Endothelial cell of umbilical vein (primary cell): ENCODE measurements around the gene RFPL4AL1.

Experiments
- EZH2 ChIP-seq: IDR thresholded peaks from 2 replicates; pipeline ENCODE4 v1.6.1; 2012; ENCODE audit warnings: borderline replicate concordance, low read depth, mild to moderate bottlenecking, moderate library complexity, low read length, inconsistent platforms; ENCODE audit not compliant: severe bottlenecking
- GATA2 ChIP-seq: IDR thresholded peaks from 2 replicates; pipeline ENCODE4 v1.7.0; 2011; ENCODE audit warnings: low read depth, mild to moderate bottlenecking, moderate library complexity, mixed read lengths, low read length; ENCODE audit not compliant: insufficient read length, insufficient read depth
- JUN ChIP-seq: IDR thresholded peaks from 2 replicates; pipeline ENCODE4 v1.6.1; 2011; ENCODE audit warnings: borderline replicate concordance, low read depth; ENCODE audit not compliant: insufficient read length, insufficient read depth
- POLR2A ChIP-seq: IDR thresholded peaks from 2 replicates; pipeline ENCODE4 v1.6.1; 2012; ENCODE audit warnings: low read depth, mild to moderate bottlenecking, control low read depth, low read length
- POLR2AphosphoS5 ChIP-seq: IDR thresholded peaks from 2 replicates; pipeline ENCODE4 v1.6.1; 2012; ENCODE audit warnings: low read depth, mild to moderate bottlenecking, control low read depth, low read length, moderate library complexity; ENCODE audit not compliant: insufficient read depth
- TF ChIP-seq, protein P1 (sequence below): IDR thresholded peaks from 2 replicates; pipeline ENCODE4 v1.6.1; 2011; ENCODE audit not compliant: insufficient read depth, insufficient read length
- TF ChIP-seq, protein P2 (sequence below), 2 donors: IDR thresholded peaks; 1 replicate in 1 of 2; 2 replicates in 1 of 2; pipeline ENCODE4 v1.5.1; 2011; ENCODE audit warnings: low read length in 2 of 2, mild to moderate bottlenecking in 2 of 2, moderate library complexity in 2 of 2, control low read depth in 1 of 2, inconsistent platforms in 1 of 2, low read depth in 1 of 2; ENCODE audit not compliant: insufficient read depth in 1 of 2; ENCODE audit errors: extremely low read depth in 1 of 2

DNA sequence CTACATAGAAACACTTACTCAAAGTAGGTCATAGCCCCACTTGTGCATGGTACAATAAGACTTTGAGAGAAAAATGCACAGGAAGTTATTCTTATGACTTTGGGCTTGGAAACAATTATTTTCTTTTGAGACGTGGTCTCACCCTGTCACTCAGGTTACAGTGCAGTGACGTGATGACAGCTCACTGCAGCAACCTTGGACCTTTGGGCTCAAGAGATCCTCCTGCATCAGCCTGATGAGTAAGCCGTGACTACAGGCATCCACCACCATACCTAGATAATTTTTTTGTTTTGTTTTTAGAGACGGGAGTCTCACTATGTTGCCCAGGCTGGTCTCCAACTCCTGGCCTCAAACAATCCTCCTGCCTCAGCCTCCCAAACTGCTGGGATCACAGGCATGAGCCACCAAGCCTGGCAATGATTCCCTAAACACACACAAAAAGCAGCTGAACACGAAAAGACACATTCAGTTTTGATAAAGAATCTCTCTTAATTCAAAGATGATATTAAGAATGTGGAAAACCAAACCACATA lies 48.6 kb upstream of the RFPL4AL1 start:
- TF ChIP-seq, protein P1, sequence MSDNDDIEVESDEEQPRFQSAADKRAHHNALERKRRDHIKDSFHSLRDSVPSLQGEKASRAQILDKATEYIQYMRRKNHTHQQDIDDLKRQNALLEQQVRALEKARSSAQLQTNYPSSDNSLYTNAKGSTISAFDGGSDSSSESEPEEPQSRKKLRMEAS, result no peak
- TF ChIP-seq POLR2A (no peak), EZH2 (no peak), POLR2AphosphoS5 (no peak), GATA2 (no peak), JUN (no peak)
- TF ChIP-seq, protein P2, sequence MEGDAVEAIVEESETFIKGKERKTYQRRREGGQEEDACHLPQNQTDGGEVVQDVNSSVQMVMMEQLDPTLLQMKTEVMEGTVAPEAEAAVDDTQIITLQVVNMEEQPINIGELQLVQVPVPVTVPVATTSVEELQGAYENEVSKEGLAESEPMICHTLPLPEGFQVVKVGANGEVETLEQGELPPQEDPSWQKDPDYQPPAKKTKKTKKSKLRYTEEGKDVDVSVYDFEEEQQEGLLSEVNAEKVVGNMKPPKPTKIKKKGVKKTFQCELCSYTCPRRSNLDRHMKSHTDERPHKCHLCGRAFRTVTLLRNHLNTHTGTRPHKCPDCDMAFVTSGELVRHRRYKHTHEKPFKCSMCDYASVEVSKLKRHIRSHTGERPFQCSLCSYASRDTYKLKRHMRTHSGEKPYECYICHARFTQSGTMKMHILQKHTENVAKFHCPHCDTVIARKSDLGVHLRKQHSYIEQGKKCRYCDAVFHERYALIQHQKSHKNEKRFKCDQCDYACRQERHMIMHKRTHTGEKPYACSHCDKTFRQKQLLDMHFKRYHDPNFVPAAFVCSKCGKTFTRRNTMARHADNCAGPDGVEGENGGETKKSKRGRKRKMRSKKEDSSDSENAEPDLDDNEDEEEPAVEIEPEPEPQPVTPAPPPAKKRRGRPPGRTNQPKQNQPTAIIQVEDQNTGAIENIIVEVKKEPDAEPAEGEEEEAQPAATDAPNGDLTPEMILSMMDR (IDR thresholded peaks at IDR 0.05; ENCODE audit: extremely low read depth in 1 of 2, insufficient read depth in 1 of 2, low read depth in 1 of 2, low read length in 2 of 2), result no peak
